SU-DHL-6 (cell line): ENCODE results near the gene ZKSCAN2.

ENCODE experiments used
- CTCF ChIP-seq: fragments of 200-600 bp; sonication (generic); IDR thresholded peaks from one replicate; pipeline ENCODE4 v1.5.1; 2017; ENCODE audit warnings: antibody characterized with exemption, mild to moderate bottlenecking, low read length, moderate library complexity; ENCODE audit not compliant: insufficient read depth, poor library complexity, severe bottlenecking
- EZH2phosphoT487 ChIP-seq: fragments of 200-600 bp; sonication (generic), shearing (Covaris generic); conservative IDR thresholded peaks from 2 replicates; pipeline ENCODE4 v1.6.1; 2018; ENCODE audit warnings: mild to moderate bottlenecking, antibody characterized with exemption, low read length, moderate library complexity, mixed read lengths

GRCh38 chr16:25256695-25257469 is 763 bp downstream of the ZKSCAN2 start:
- no peak for TF ChIP-seq CTCF
- no peak for TF ChIP-seq EZH2phosphoT487
